A673 (cell line): Measurements from ENCODE around the gene CRACR2A.

ENCODE experiments used
- CTCF ChIP-seq: fragments of 300-800, 200-600 bp; sonication (generic); conservative IDR thresholded peaks from 2 replicates; pipeline ENCODE4 v1.5.1; 2017; ENCODE audit warnings: low read depth, mild to moderate bottlenecking, antibody characterized with exemption, low read length, moderate library complexity, mixed read lengths
- EZH2 ChIP-seq: fragments of 200-600 bp; sonication (generic); IDR thresholded peaks from 2 replicates; pipeline ENCODE4 v1.6.1; 2017; ENCODE audit warnings: borderline replicate concordance, low read depth, mild to moderate bottlenecking, mixed read lengths, antibody characterized with exemption, low read length; ENCODE audit not compliant: poor library complexity, severe bottlenecking

GRCh38 chr12:3726456-3726855, 26.5 kb downstream of the CRACR2A start:
- TF ChIP-seq CTCF (no peak), EZH2 (no peak)
